Measurements from ENCODE around the gene PALM. TPM values are rescaled to one million over a fixed set of nuclear protein-coding genes. Genes with fewer than 3 reads are reported as not detected.

Gene PALM
- total RNA-seq, 2 experiments from 2014 or later = not detected

DNA sequence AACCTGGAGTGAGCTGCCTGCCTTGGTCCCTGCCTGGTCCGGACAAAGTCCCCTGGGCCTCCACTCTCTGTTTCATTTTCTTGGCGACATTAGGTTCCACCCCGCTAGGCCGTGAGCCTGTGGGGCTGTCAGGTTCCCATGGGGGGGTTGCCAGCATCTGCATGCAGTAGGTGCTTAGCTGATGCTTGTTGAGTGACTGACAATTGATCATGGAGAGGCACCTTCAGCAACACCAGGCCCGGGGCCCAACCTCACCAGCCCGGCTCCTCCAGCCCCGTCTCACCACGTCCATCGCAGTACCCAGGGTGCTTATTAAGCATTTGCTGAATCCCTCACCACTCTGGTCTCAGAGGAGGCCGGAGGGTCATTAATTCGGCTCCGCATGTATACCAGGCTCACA, 55.6 kb downstream of the PALM start:
- Mint-ChIP-seq H3K9me3 (peaks cover 3% of the 10 kb centered on the region), H3K27me3 (no peaks in the 10 kb centered on the region)
- CTCF ChIA-PET = interaction anchor here (0.6 kb wide), 1 partner anchor 755 kb away, joined by 3 read pairs; no protein-coding TSS in a partner anchor

DNA sequence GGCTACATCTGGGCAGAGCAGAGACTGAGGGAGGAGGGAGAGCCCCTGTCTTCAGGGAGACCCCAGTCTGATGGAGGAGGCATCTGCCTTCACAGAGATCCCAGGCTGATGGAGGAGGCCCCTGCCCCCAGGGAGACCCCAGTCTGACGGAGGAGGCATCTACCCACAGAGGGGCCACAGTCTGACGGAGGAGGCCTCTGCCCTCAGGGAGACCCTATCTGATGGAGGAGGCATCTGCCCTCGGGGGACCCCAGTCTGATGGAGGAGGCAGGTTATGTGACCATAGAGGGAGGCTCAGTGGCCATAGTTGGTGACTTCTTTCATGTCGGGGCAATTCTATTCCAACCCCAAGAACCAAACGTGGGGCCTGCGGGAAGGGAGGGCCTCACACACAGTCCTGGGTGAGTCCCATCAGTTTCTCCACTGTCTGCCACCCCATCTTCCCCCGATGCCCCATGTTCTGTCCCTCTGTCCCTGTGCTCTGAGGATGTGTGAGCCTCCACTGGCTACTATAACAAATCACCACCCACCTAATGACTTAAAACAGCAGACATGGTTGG, 56.5 kb downstream of the PALM start:
- ChIA-PET CTCF (no interaction called here), POLR2A (no interaction called here)
- no peaks in the 10 kb centered on the region for H3K9me3 Mint-ChIP-seq
- no peak overlapping the region for H3K4me3 Mint-ChIP-seq
- H3K27ac Mint-ChIP-seq = no peak overlapping the region
- no peak for DNase-seq
- H3K27me3 Mint-ChIP-seq = peaks cover under 1% of the 10 kb centered on the region
- H3K36me3 Mint-ChIP-seq (ENCODE audit: low read depth) = no peaks in the 10 kb centered on the region
- peaks cover under 1% of the 10 kb centered on the region for H3K4me1 Mint-ChIP-seq

More for the DNA sequence above, 55.6 kb downstream of the PALM start:
- POLR2A ChIA-PET = no interaction called here
- H3K27ac Mint-ChIP-seq = no peak overlapping the region
- no peak for DNase-seq
- H3K4me3 Mint-ChIP-seq = no peak overlapping the region
- H3K36me3 Mint-ChIP-seq (ENCODE audit: low read depth) = no peaks in the 10 kb centered on the region
- no peaks in the 10 kb centered on the region for H3K4me1 Mint-ChIP-seq

DNA sequence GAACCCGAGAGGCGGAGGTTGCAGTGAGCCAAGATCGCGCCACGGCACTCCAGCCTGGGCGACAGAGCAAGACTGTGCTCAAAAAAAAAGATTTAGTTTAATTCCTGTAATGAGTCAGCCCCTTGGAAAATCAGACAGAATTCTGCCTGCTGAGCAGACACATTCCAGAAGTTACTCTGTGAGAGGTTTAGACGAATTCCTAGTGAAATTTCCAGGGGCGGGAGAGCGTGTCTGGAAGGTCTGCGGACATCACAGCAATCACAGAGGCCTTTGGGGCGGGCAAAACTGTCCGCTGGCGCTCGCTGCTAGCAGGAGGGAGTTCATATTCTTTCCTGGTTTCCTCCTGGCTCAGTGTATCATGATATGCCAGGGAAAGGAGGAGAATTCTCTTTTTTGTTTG, 59.7 kb downstream of the PALM start:
- Mint-ChIP-seq H3K4me1 (peaks cover 2% of the 10 kb centered on the region), H3K36me3 (ENCODE audit: low read depth) (no peaks in the 10 kb centered on the region), H3K9me3 (no peaks in the 10 kb centered on the region), H3K27ac (no peak overlapping the region), H3K27me3 (peaks cover 2% of the 10 kb centered on the region), H3K4me3 (no peak overlapping the region)
- ChIA-PET POLR2A (no interaction called here), CTCF (interaction anchor here (0.6 to 1.2 kb wide), 2 partner anchors 95 to 137 kb away, joined by 3 to 4 read pairs; no protein-coding TSS in a partner anchor)
- no peak for DNase-seq

DNA sequence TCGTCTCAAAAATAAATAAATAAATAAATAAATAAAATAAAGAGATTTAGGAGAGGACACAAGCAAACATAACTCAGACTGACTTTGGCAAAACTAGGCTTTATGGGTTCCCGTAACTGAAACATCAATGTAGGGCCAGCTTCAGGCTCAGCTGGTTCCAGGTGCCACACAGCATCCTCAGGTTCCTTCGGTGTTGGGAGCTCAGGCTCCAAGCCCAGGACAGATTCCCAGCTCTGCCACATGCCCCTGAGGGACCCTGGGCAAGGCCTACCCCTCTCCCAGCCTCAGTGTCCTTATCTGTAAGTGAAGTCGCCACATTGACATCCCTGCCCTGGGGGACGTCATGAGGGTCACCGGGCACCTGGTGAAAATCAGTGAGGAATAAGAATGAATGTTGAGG, 60.9 kb downstream of the PALM start:
- Mint-ChIP-seq H3K4me1 (peaks cover 2% of the 10 kb centered on the region), H3K36me3 (ENCODE audit: low read depth) (no peaks in the 10 kb centered on the region), H3K27ac (no peak overlapping the region), H3K4me3 (no peak overlapping the region), H3K27me3 (peaks cover 2% of the 10 kb centered on the region), H3K9me3 (no peaks in the 10 kb centered on the region)
- no peak for DNase-seq
- ChIA-PET POLR2A (no interaction called here), CTCF (interaction anchor here (0.7 to 1.2 kb wide), 4 partner anchors 102 to 456 kb away, joined by 3 read pairs; no protein-coding TSS in a partner anchor)

GRCh38 chr19:771332-771785, 62.6 kb downstream of the PALM start:
- ChIA-PET POLR2A (no interaction called here), CTCF (interaction anchor here (0.9 kb wide), 1 partner anchor 92 kb away, joined by 3 read pairs; no protein-coding TSS in a partner anchor)
- peak; percentile 23 for DNase-seq
- H3K4me3 Mint-ChIP-seq = no peak overlapping the region
- peaks cover 2% of the 10 kb centered on the region for H3K27me3 Mint-ChIP-seq
- H3K9me3 Mint-ChIP-seq = no peaks in the 10 kb centered on the region
- H3K36me3 Mint-ChIP-seq (ENCODE audit: low read depth) = no peaks in the 10 kb centered on the region
- H3K4me1 Mint-ChIP-seq = peaks cover 2% of the 10 kb centered on the region
- H3K27ac Mint-ChIP-seq = no peak overlapping the region

GRCh38 chr19:772063-772462, 63.3 kb downstream of the PALM start:
- POLR2A ChIA-PET = no interaction called here

GRCh38 chr19:772730-773436, 64.1 kb downstream of the PALM start:
- H3K27me3 Mint-ChIP-seq = peaks cover 2% of the 10 kb centered on the region
- ChIA-PET CTCF (no interaction called here), POLR2A (no interaction called here)
- no peaks in the 10 kb centered on the region for H3K36me3 Mint-ChIP-seq (ENCODE audit: low read depth)
- DNase-seq = no peak
- H3K9me3 Mint-ChIP-seq = no peaks in the 10 kb centered on the region
- peaks cover 2% of the 10 kb centered on the region for H3K4me1 Mint-ChIP-seq
- H3K4me3 Mint-ChIP-seq = no peak overlapping the region
- no peak overlapping the region for H3K27ac Mint-ChIP-seq

More at GRCh38 chr19:772063-772462, 63.3 kb downstream of the PALM start:
- peaks cover 2% of the 10 kb centered on the region for H3K27me3 Mint-ChIP-seq
- no peaks in the 10 kb centered on the region for H3K9me3 Mint-ChIP-seq
- peaks cover 2% of the 10 kb centered on the region for H3K4me1 Mint-ChIP-seq
- no peak overlapping the region for H3K4me3 Mint-ChIP-seq
- no peaks in the 10 kb centered on the region for H3K36me3 Mint-ChIP-seq (ENCODE audit: low read depth)
- no peak overlapping the region for H3K27ac Mint-ChIP-seq
- DNase-seq = no peak
- CTCF ChIA-PET = interaction anchor here (0.6 kb wide), 1 partner anchor 190 kb away, joined by 3 read pairs; no protein-coding TSS in a partner anchor

DNA sequence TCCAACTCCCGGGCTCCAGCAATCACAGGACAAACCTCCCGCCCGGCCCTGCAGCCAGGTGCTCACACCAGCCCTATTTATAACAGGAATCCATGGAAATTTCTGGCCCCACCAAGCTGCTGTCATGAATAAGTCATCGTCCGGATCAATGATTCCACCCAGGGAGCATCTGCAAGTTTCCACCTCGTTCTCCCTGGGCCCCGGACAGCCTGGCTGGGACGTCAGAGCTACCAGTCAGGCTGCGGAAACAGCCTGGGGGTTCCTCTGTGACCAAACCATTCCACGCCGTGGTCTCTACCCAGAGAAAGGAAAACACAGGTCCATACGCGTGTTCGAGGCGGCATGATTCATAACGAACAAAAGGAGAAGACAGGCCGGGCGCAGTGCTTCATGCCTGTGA, 67.8 kb downstream of the PALM start:
- no peaks in the 10 kb centered on the region for H3K9me3 Mint-ChIP-seq
- H3K36me3 Mint-ChIP-seq (ENCODE audit: low read depth) = no peaks in the 10 kb centered on the region
- no peak overlapping the region for H3K4me3 Mint-ChIP-seq
- CTCF ChIA-PET = no interaction called here
- no peak for DNase-seq
- no peaks in the 10 kb centered on the region for H3K27me3 Mint-ChIP-seq
- no peak overlapping the region for H3K27ac Mint-ChIP-seq
- H3K4me1 Mint-ChIP-seq = no peaks in the 10 kb centered on the region
- POLR2A ChIA-PET = no interaction called here

DNA sequence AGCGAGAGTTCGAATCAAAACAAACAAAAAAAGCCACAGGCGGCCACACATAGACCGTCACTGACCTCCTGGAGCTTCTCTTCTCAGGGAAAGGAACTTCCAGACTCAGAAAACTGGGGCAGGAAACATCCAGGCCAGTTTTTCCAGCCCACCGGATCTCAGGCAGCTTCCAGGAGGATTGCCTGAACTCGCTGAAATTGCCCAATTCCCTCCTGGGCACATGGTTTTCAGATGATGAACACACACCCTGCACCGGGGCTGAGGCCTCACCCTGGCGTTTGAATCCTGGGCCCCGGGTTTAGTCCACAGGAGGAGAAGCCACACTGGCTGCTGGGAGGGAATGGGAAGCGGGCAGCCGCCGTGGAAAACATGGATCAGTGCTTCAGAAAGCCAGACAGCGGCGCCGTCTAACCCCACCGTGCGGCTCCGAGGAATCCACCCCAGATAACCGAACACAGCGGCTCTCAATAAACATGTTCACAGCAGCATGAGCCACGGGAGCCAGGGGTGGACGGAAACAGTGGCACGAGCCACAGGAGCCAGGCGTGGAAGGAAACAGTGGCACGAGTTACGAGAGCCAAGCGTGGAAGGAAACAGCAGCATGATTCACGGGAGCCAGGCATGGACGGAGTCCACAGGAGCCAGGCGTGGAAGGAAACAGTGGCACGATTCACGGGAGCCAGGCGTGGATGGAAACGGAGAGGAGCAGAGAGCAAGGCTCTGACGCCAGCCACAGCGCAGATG, 70.3 kb downstream of the PALM start:
- POLR2A ChIA-PET = no interaction called here
- CTCF ChIA-PET = no interaction called here
- H3K36me3 Mint-ChIP-seq (ENCODE audit: low read depth) = no peaks in the 10 kb centered on the region

GRCh38 chr19:780935-781334, 72.2 kb downstream of the PALM start:
- CTCF ChIA-PET = no interaction called here

More for the DNA sequence above, 70.3 kb downstream of the PALM start:
- Mint-ChIP-seq H3K27ac (no peak overlapping the region), H3K9me3 (no peaks in the 10 kb centered on the region), H3K4me1 (no peaks in the 10 kb centered on the region), H3K27me3 (no peaks in the 10 kb centered on the region), H3K4me3 (no peak overlapping the region)
- no peak for DNase-seq

GRCh38 chr19:781800-782184, 73.1 kb downstream of the PALM start:
- Mint-ChIP-seq H3K27me3 (no peaks in the 10 kb centered on the region), H3K36me3 (ENCODE audit: low read depth) (no peaks in the 10 kb centered on the region), H3K4me3 (no peak overlapping the region), H3K4me1 (no peaks in the 10 kb centered on the region), H3K9me3 (no peaks in the 10 kb centered on the region), H3K27ac (no peak overlapping the region)
- no peak for DNase-seq
- ChIA-PET POLR2A (no interaction called here), CTCF (no interaction called here)

More at GRCh38 chr19:780935-781334, 72.2 kb downstream of the PALM start:
- H3K36me3 Mint-ChIP-seq (ENCODE audit: low read depth) = no peaks in the 10 kb centered on the region
- no peak overlapping the region for H3K27ac Mint-ChIP-seq
- no peaks in the 10 kb centered on the region for H3K4me1 Mint-ChIP-seq
- no peak overlapping the region for H3K4me3 Mint-ChIP-seq
- H3K9me3 Mint-ChIP-seq = no peaks in the 10 kb centered on the region
- POLR2A ChIA-PET = no interaction called here
- H3K27me3 Mint-ChIP-seq = no peaks in the 10 kb centered on the region
- DNase-seq = no peak

DNA sequence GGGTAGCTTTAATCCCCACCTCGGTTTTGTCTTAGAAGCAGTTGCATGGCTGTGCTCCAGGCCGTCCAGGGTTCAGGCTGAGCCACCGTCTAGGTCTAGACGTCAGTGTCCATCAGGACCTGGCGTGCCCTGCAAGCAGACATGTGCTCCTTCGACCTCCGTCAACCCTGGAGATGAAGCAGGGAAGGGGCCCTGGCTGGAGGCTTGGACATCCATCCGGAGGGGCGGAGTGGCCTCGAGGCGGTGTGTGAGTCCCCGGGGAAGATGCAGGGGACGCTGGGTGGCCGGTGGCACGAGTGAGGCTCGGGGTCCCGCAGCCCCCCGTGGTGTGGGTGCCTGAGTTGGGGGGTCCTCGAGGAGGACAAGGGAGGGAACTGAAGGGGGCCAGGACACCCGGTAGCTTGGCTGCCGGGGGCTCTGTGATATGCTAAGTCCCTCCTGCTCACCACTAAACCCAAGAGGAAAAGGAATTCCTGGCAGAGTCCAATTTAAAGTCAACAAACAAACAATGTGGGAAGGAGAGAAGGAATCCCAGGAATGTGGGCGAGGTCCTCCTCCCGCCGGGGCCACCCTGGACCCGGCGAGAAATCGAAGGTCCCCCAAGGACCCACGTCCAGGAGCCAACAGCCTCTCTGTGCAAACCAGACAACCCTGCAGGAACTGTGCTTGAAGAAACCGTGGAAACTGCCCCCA, 73.6 kb downstream of the PALM start:
- no peak for DNase-seq
- Mint-ChIP-seq H3K36me3 (ENCODE audit: low read depth) (no peaks in the 10 kb centered on the region), H3K4me1 (no peaks in the 10 kb centered on the region), H3K4me3 (no peak overlapping the region), H3K9me3 (no peaks in the 10 kb centered on the region), H3K27me3 (no peaks in the 10 kb centered on the region), H3K27ac (no peak overlapping the region)
- CTCF ChIA-PET = no interaction called here
- POLR2A ChIA-PET = no interaction called here
